ENCODE data around the gene NUP42.

NUP42 gene

DNA sequence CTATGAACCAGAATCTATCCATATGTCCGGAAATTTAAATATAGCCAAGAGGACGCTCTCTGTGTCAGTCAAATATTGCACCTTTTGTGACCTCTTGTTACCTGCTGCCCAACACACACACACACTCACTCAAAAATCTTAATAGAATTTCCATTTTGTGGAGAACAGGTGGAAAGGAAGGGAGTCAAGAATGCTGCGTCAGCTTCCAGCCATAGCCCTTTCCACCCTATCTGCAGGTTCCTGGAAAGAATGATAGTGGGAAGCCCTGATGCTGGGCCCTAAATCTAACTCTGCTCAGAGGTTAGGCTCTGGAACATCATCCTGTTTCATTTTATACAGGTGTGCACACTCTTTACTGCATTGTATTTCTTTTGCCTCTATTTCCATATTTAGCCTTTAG, 55.2 kb downstream of the NUP42 start:
- no peak for FAIRE-seq

GRCh38 chr7:23238983-23239652, 57.3 kb downstream of the NUP42 start:
- FAIRE-seq = no peak

DNA sequence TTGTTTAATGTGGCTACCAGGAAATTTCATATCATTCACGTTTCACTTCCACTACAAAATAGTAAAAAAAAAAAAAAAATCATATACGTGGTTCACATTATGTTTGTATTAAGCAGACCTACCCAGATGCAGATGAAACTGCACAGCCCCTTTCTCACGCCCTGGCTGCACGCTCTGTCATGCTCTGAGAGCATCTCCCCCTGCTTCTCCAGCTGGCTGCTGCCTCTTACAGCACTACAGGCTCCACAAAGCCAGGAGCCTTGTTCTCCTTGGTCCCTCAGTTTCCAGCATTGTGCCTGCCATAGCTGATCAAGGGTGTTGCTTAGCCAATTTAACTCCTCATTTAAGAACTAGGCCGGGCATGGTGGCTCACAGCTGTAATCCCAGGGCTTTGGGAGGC, 57.9 kb downstream of the NUP42 start:
- no peak for FAIRE-seq

GRCh38 chr7:23242321-23242720, 60.5 kb downstream of the NUP42 start:
- FAIRE-seq = no peak

DNA sequence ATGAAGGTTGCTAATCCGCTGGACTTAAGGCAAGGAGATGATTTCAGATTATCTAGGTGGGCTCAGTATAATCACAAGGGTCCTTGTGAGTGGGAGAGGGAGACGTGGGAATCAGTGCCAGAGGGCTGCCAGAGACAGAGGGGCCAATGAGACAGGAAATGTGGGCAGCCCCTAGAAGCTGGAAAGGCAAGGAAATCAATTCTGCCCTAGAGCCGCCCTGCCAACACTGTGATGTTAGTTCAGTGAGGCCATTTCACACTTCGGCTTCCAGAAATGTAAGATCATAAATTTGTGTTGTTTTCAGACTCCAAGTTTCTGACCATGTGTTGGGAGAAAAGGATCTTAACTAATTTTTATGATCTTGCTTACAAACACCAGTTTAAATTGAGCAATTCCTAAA, 61.1 kb downstream of the NUP42 start:
- FAIRE-seq = no peak

- FAIRE-seq = no peak
Observed at GRCh38 chr7:23246555-23246954, 64.7 kb downstream of the NUP42 start, which contains the start of gene GPNMB. GPNMB (plus strand) TSS chr7:23246775; CDS start chr7:23246858, 83 bp downstream.

- FAIRE-seq = no peak
Observed at GRCh38 chr7:23247046-23247602, 65.3 kb downstream of the NUP42 start.

DNA sequence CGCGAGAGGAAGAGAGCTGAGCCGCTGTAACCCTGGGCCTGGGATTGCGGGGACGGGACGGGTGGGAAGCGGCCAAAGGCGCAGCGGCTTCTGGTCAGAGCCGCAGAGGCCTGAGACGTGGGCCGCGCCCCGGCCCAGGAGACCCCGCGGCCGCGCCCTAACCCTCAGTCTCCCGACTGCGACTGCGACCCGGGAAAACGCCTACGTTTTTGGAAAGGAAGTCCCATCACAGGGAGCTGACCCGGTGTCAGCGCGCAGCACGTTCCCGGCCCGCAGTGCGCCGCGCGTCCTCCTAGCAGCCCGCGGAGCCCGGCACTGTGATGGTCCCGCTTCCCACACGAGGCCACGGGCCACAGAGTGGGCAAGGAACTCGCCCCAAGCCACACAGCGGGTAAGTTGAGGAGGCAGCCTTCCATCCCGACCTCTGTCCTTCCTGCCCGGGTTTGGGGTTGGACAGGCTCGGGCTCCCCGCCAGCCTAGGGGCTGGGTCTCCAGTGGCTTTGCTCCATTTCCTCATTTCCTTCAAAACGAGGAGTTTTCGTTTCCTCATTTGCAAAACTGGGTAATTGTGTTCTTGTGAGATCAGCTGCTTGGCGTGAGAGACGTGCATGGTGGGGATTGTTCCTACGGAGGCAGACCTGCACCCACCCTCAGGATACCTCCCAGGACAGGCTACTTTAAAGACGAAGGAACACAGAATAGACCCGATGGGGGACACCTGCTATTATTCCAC, 65.9 kb downstream of the NUP42 start:
- FAIRE-seq = no peak

- FAIRE-seq = no peak
Observed at GRCh38 chr7:23249486-23249885, 67.6 kb downstream of the NUP42 start.
